ENCODE results near the gene FDX1. TPM values are rescaled to one million over a fixed set of nuclear protein-coding genes. Genes with fewer than 3 reads are reported as not detected.

Gene FDX1
- polyA plus RNA-seq, 1 experiment = 2.0 TPM

GRCh38 chr11:110463153-110463552, 33.4 kb downstream of the FDX1 start:
- ChIA-PET POLR2A (no interaction called here), CTCF (interaction anchor here (0.6 to 5.0 kb wide), 8 partner anchors 10 to 771 kb away, joined by 3 to 33 read pairs (median 4); no protein-coding TSS in a partner anchor)

GRCh38 chr11:110465231-110465630, 35.5 kb downstream of the FDX1 start:
- Histone ChIP-seq H3K27me3 (ENCODE audit: control insufficient read depth, insufficient read depth, low read length) (no peaks in the 10 kb centered on the region), H3K36me3 (ENCODE audit: control insufficient read depth, insufficient read depth, low read length) (no peaks in the 10 kb centered on the region), H3K4me3 (ENCODE audit: low read depth, low read length) (no peak overlapping the region)
- POLR2A ChIA-PET = no interaction called here
- no peak for DNase-seq (ENCODE audit: low read depth)
- CTCF ChIA-PET = interaction anchor here (0.6 to 5.0 kb wide), 5 partner anchors 14 to 982 kb away, joined by 3 to 33 read pairs (median 3); no protein-coding TSS in a partner anchor
- TF ChIP-seq, protein P1, sequence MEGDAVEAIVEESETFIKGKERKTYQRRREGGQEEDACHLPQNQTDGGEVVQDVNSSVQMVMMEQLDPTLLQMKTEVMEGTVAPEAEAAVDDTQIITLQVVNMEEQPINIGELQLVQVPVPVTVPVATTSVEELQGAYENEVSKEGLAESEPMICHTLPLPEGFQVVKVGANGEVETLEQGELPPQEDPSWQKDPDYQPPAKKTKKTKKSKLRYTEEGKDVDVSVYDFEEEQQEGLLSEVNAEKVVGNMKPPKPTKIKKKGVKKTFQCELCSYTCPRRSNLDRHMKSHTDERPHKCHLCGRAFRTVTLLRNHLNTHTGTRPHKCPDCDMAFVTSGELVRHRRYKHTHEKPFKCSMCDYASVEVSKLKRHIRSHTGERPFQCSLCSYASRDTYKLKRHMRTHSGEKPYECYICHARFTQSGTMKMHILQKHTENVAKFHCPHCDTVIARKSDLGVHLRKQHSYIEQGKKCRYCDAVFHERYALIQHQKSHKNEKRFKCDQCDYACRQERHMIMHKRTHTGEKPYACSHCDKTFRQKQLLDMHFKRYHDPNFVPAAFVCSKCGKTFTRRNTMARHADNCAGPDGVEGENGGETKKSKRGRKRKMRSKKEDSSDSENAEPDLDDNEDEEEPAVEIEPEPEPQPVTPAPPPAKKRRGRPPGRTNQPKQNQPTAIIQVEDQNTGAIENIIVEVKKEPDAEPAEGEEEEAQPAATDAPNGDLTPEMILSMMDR (IDR thresholded peaks at IDR 0.05; ENCODE audit: insufficient read depth, low read depth, low read length) = no peak

More at GRCh38 chr11:110463153-110463552, 33.4 kb downstream of the FDX1 start:
- no peaks in the 10 kb centered on the region for H3K27me3 ChIP-seq (ENCODE audit: control insufficient read depth, insufficient read depth, low read length)
- no peak overlapping the region for H3K4me3 ChIP-seq (ENCODE audit: low read depth, low read length)
- DNase-seq (ENCODE audit: low read depth) = no peak
- H3K36me3 ChIP-seq (ENCODE audit: control insufficient read depth, insufficient read depth, low read length) = no peaks in the 10 kb centered on the region
- TF ChIP-seq, protein P1 (IDR thresholded peaks at IDR 0.05; ENCODE audit: insufficient read depth, low read depth, low read length) = peak; percentile 64

DNA sequence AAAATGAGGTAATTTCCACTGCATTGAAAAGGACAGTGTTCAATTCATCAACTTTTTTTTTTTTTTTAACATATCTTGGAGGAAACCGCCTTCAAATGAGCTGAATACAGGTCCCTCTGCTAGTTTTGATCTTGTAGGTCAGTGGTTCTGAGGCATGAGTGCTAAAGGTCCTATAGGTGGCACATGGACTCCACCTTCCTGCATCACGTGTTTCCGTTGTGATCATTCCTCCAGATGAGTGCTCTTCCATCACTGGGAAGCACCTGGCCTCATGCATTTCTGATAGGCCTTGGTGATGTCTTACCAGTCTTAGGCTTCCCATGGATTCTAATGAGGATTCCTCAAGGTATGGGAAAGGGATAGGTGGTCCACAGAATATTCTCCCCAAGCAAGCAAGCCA, 37.8 kb downstream of the FDX1 start:
- no peak overlapping the region for H3K4me3 ChIP-seq (ENCODE audit: low read depth, low read length)
- H3K27me3 ChIP-seq (ENCODE audit: control insufficient read depth, insufficient read depth, low read length) = no peaks in the 10 kb centered on the region
- no peaks in the 10 kb centered on the region for H3K36me3 ChIP-seq (ENCODE audit: control insufficient read depth, insufficient read depth, low read length)
- POLR2A ChIA-PET = no interaction called here
- CTCF ChIA-PET = no interaction called here
- DNase-seq (ENCODE audit: low read depth) = no peak
- TF ChIP-seq, protein P1 (IDR thresholded peaks at IDR 0.05; ENCODE audit: insufficient read depth, low read depth, low read length) = no peak

DNA sequence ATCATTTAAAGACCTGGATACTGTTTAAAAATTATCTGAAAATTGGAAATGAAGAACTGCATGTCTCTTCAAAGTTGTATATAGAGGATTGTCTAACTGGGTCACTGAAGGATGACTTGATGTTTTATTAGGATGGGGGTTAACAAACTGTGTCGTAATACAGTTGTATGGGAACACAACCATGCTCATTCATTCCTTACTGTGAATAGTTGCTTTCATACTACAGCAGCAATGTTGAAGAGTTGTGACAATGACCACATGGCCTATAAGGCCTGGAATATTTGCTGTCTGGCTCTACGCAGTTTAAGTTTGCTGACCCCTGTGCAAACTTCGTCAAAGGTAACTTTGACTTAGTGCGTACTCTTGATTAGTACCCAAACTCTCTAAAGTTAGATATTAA, 38.4 kb downstream of the FDX1 start:
- H3K36me3 ChIP-seq (ENCODE audit: control insufficient read depth, insufficient read depth, low read length) = no peaks in the 10 kb centered on the region
- TF ChIP-seq, protein P1 (IDR thresholded peaks at IDR 0.05; ENCODE audit: insufficient read depth, low read depth, low read length) = no peak
- no peak for DNase-seq (ENCODE audit: low read depth)
- H3K4me3 ChIP-seq (ENCODE audit: low read depth, low read length) = no peak overlapping the region
- ChIA-PET CTCF (no interaction called here), POLR2A (no interaction called here)
- no peaks in the 10 kb centered on the region for H3K27me3 ChIP-seq (ENCODE audit: control insufficient read depth, insufficient read depth, low read length)

- no peaks in the 10 kb centered on the region for H3K36me3 ChIP-seq (ENCODE audit: control insufficient read depth, insufficient read depth, low read length)
- no peak overlapping the region for H3K4me3 ChIP-seq (ENCODE audit: low read depth, low read length)
- ChIA-PET CTCF (interaction anchor here (1.0 kb wide), 1 partner anchor 761 kb away, joined by 3 read pairs; no protein-coding TSS in a partner anchor), POLR2A (interaction anchor here (0.6 kb wide), 1 partner anchor 386 kb away, joined by 5 read pairs; no protein-coding TSS in a partner anchor)
- TF ChIP-seq, protein P1 (IDR thresholded peaks at IDR 0.05; ENCODE audit: insufficient read depth, low read depth, low read length) = no peak
- no peaks in the 10 kb centered on the region for H3K27me3 ChIP-seq (ENCODE audit: control insufficient read depth, insufficient read depth, low read length)
- DNase-seq (ENCODE audit: low read depth) = no peak
Measured at GRCh38 chr11:110469127-110469526, 39.4 kb downstream of the FDX1 start.

All from BJ (cell line).